ENCODE data around the gene CNGB1.

GRCh38 chr16:57964157-57964700 lies 6.7 kb downstream of the CNGB1 start:
- TF ChIP-seq POLR2AphosphoS5 (IDR thresholded peaks at IDR 0.05) (no peak), CTCF (IDR thresholded peaks at IDR 0.05) (no peak), EP300 (IDR thresholded peaks at IDR 0.05; ENCODE audit: low read depth) (no peak)
